Kidney (tissue), 14 donors: ENCODE data around the gene COPS3. TPM values are rescaled to one million over a fixed set of nuclear protein-coding genes. Genes with fewer than 3 reads are reported as not detected.

ENCODE experiments used
- DNase-seq, 5 donors: peaks; one replicate each; pipeline ENCODE4 v3.0.0-alpha.2; 2013 to 2020
- FAIRE-seq: peaks from 2 replicates; lab custom pipeline; 2012; peaks lifted over from hg19 to GRCh38; lab: Jason Lieb, UNC
- H3K27ac ChIP-seq, 2 donors: one replicate each; pipeline ENCODE4 v1.7.0; 2013; ENCODE audit warnings: low read depth in 2 of 2, low read length in 2 of 2, inconsistent platforms in 1 of 2
- H3K27me3 ChIP-seq: one replicate; pipeline ENCODE4 v1.7.1; 2013; ENCODE audit warnings: low read length, inconsistent platforms; ENCODE audit not compliant: control insufficient read depth, insufficient read depth
- H3K36me3 ChIP-seq, 3 donors: one replicate each; pipeline versions ENCODE4 v1.7.0 to v1.7.1; 2013; ENCODE audit warnings: low read length in 3 of 3, control low read depth in 1 of 3, inconsistent platforms in 1 of 3; ENCODE audit not compliant: insufficient read depth in 3 of 3, control insufficient read depth in 2 of 3
- H3K4me1 ChIP-seq, 3 donors: one replicate each; pipeline versions ENCODE4 v1.7.0 to v1.7.1; 2013; ENCODE audit warnings: low read length in 3 of 3, inconsistent platforms in 1 of 3, low read depth in 1 of 3; ENCODE audit not compliant: control insufficient read depth in 2 of 3, insufficient read depth in 2 of 3
- H3K4me3 ChIP-seq, 3 donors: one replicate each; pipeline versions ENCODE4 v1.7.0 to v1.8.1; 2013; ENCODE audit warnings: low read length in 3 of 3, control low read depth in 1 of 3, inconsistent platforms in 1 of 3
- H3K9ac ChIP-seq, 3 donors: one replicate each; pipeline versions ENCODE4 v1.7.0 to v1.7.1; 2013; ENCODE audit warnings: low read length in 3 of 3, control low read depth in 1 of 3, inconsistent platforms in 1 of 3
- H3K9me3 ChIP-seq, 3 donors: one replicate each; pipeline versions ENCODE4 v1.7.0 to v1.7.1; 2013; ENCODE audit warnings: low read length in 3 of 3, control low read depth in 1 of 3, inconsistent platforms in 1 of 3; ENCODE audit not compliant: control insufficient read depth in 2 of 3, insufficient read depth in 1 of 3
- intact Hi-C: fragments of 100-400 bp; cut with DNase I; formaldehyde crosslinking; loops from one replicate; pipeline ENCODE4 v1.11.1; 2022
- polyA plus RNA-seq: library from polyadenylated mRNA; stranded (reverse); fragments of 350-450 nt; fragmentation: Illumina TruSeq; extraction: RNeasy Lipid Tissue Mini Kit (QIAGEN cat#74804); gene quantifications from one replicate; pipeline ENCODE4 v1.2.3, GENCODE V29; 2014; ENCODE audit warnings: low read depth, low replicate concordance; ENCODE audit not compliant: insufficient read depth
- total RNA-seq: library from RNA; stranded (reverse); fragmentation: NEBNext Ultra II Directional; extraction: Animal tissue kit (Norgen Biotek cat#: 25700); gene quantifications from one replicate; pipeline ENCODE4 v1.2.1, GENCODE V29; 2021
- TF ChIP-seq, protein P1 (sequence below): IDR thresholded peaks from 3 replicates; pipeline ENCODE4 v1.5.1; 2012; ENCODE audit warnings: mild to moderate bottlenecking, moderate library complexity, borderline replicate concordance; ENCODE audit not compliant: insufficient read depth; ENCODE audit errors: extremely low read depth
- donor health status: control.
- donor health status: control.
- donor health status: control.
- donor health status: control.
- donor health status: control.
- donor health status: DM: yes; HTN: yes; CAD: no.
- donor health status: Normal renal cell carcinoma (clear cell type).

The COPS3 gene
- total and polyA plus RNA-seq, 2 donors from 2014 or later = 46.9 to 48.1 TPM

GRCh38 chr17:17298108-17298507 lies 17.1 kb upstream of the COPS3 start:
- H3K9ac ChIP-seq = no peak overlapping the region
- intact Hi-C loops = no loop called here
- H3K27me3 ChIP-seq = no peaks in the 10 kb centered on the region
- FAIRE-seq = no peak
- TF ChIP-seq, protein P1, sequence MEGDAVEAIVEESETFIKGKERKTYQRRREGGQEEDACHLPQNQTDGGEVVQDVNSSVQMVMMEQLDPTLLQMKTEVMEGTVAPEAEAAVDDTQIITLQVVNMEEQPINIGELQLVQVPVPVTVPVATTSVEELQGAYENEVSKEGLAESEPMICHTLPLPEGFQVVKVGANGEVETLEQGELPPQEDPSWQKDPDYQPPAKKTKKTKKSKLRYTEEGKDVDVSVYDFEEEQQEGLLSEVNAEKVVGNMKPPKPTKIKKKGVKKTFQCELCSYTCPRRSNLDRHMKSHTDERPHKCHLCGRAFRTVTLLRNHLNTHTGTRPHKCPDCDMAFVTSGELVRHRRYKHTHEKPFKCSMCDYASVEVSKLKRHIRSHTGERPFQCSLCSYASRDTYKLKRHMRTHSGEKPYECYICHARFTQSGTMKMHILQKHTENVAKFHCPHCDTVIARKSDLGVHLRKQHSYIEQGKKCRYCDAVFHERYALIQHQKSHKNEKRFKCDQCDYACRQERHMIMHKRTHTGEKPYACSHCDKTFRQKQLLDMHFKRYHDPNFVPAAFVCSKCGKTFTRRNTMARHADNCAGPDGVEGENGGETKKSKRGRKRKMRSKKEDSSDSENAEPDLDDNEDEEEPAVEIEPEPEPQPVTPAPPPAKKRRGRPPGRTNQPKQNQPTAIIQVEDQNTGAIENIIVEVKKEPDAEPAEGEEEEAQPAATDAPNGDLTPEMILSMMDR = no peak
- H3K4me3 ChIP-seq = no peak overlapping the region
- no peak for DNase-seq
- H3K4me1 ChIP-seq = peaks cover 0 to 6% (median 0%) of the 10 kb centered on the region in 3 donors
- H3K9me3 ChIP-seq = no peaks in the 10 kb centered on the region
- no peak overlapping the region for H3K27ac ChIP-seq
- no peaks in the 10 kb centered on the region for H3K36me3 ChIP-seq

GRCh38 chr17:17297217-17297616 lies 16.2 kb upstream of the COPS3 start:
- H3K9ac ChIP-seq = no peak overlapping the region
- DNase-seq = no peak
- H3K9me3 ChIP-seq = no peaks in the 10 kb centered on the region
- intact Hi-C loops = no loop called here
- no peak overlapping the region for H3K4me3 ChIP-seq
- no peak for FAIRE-seq
- TF ChIP-seq, protein P1 = no peak
- H3K4me1 ChIP-seq = peaks cover 0 to 4% (median 0%) of the 10 kb centered on the region in 3 donors
- no peak overlapping the region for H3K27ac ChIP-seq
- H3K36me3 ChIP-seq = no peaks in the 10 kb centered on the region
- H3K27me3 ChIP-seq = no peaks in the 10 kb centered on the region

DNA sequence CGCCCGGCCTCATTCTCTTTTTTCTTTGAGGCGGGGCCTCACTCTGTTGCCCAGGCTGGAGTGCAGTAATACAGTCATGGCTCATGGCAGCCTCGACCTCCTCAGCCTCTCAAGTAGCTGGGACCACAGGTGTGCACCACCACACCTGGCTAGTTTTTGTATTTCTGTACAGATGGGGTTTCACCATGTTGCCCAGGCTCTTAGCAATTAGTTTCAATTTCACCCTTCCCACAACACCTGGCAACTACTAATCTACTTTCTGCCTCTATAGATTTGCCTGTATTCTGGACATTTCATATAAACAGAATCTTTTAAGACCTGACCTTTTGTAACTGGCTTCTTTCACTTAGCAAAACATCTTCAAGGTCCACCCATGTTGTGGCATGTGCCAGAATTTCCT lies 14.1 kb upstream of the COPS3 start:
- H3K4me3 ChIP-seq = no peak overlapping the region
- no peak for FAIRE-seq
- TF ChIP-seq, protein P1 = no peak
- no peaks in the 10 kb centered on the region for H3K36me3 ChIP-seq
- H3K27me3 ChIP-seq = no peaks in the 10 kb centered on the region
- intact Hi-C loops = no loop called here
- DNase-seq = no peak
- H3K27ac ChIP-seq = no peak overlapping the region
- H3K9ac ChIP-seq = no peak overlapping the region
- no peaks in the 10 kb centered on the region for H3K9me3 ChIP-seq
- no peaks in the 10 kb centered on the region for H3K4me1 ChIP-seq

DNA sequence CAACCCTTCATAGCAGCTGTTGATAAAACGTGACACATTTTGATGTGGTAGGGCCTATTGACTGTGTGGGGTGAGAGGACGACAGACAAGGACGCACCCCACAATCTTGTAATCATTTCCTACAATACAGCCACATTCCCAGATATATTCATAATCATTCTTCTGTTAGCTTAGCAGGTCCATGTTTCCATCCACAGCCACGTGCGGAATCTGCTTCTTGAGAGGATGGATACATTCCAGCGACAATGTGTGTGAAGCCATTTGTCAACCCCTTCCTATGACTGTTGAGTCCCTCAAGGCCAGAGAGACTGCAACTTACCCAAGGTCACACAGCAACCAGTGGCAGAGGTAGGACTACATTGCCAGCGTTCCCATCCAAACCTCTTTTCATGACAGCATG lies 8.7 kb upstream of the COPS3 start:
- Histone ChIP-seq H3K27me3 (no peaks in the 10 kb centered on the region), H3K9ac (no peak overlapping the region), H3K36me3 (no peaks in the 10 kb centered on the region), H3K4me3 (no peak overlapping the region), H3K27ac (no peak overlapping the region), H3K4me1 (no peaks in the 10 kb centered on the region), H3K9me3 (no peaks in the 10 kb centered on the region)
- FAIRE-seq (no peak), DNase-seq (no peak)
- intact Hi-C loops = no loop called here
- TF ChIP-seq, protein P1 = no peak
